Activated CD8-positive, alpha-beta memory T cell treated with anti-CD3 and anti-CD28 coated beads for 48 hours (primary cell): ENCODE data around the gene CTAGE9.
"Not testable (repeated sequence)": the region's sequence is repeated elsewhere in the genome, so short reads cannot be mapped to it uniquely, and the experiment has no call there.

ENCODE experiments used
- DNase-seq, 3 experiments: peaks; one replicate each; pipeline ENCODE4 v3.0.0-alpha.2; 2020; ENCODE audit warnings: low read depth in 2 of 3, low spot score in 2 of 3

The CTAGE9 gene

GRCh38 chr6:131728296-131728939 is 17.6 kb upstream of the CTAGE9 start:
- DNase-seq = no peak

GRCh38 chr6:131727868-131728267 is 17.1 kb upstream of the CTAGE9 start:
- DNase-seq = no peak

- DNase-seq = no peak
Observed at GRCh38 chr6:131727467-131727866, 16.6 kb upstream of the CTAGE9 start.

GRCh38 chr6:131724114-131724513 is 13.3 kb upstream of the CTAGE9 start:
- no peak for DNase-seq

GRCh38 chr6:131721161-131721560 is 10.3 kb upstream of the CTAGE9 start:
- DNase-seq = no peak

GRCh38 chr6:131717836-131718542 is 7.2 kb upstream of the CTAGE9 start:
- DNase-seq = no peak

- DNase-seq = not testable (repeated sequence)
Observed at GRCh38 chr6:131715567-131715966, 4.8 kb upstream of the CTAGE9 start.

- not testable (repeated sequence) for DNase-seq
Observed at GRCh38 chr6:131703905-131704304, 6.9 kb downstream of the CTAGE9 start.

GRCh38 chr6:131700851-131701250 is 10.0 kb downstream of the CTAGE9 start:
- DNase-seq = not testable (repeated sequence)

- DNase-seq = no peak
Observed at GRCh38 chr6:131696956-131697355, 13.9 kb downstream of the CTAGE9 start.

- DNase-seq = no peak
Observed at GRCh38 chr6:131694832-131695426, 15.9 kb downstream of the CTAGE9 start.

- DNase-seq = no peak
Observed at GRCh38 chr6:131693384-131693783, 17.4 kb downstream of the CTAGE9 start.

- DNase-seq = no peak
Observed at GRCh38 chr6:131692589-131692988, 18.2 kb downstream of the CTAGE9 start.

- DNase-seq = no peak
Observed at GRCh38 chr6:131692031-131692430, 18.8 kb downstream of the CTAGE9 start.

- DNase-seq = no peak
Observed at GRCh38 chr6:131688286-131688685, 22.5 kb downstream of the CTAGE9 start.

GRCh38 chr6:131687022-131687421 is 23.8 kb downstream of the CTAGE9 start:
- DNase-seq = no peak

GRCh38 chr6:131685266-131685780 is 25.5 kb downstream of the CTAGE9 start:
- DNase-seq = no peak

GRCh38 chr6:131683479-131683878 is 27.3 kb downstream of the CTAGE9 start:
- no peak for DNase-seq

- DNase-seq = no peak
Observed at GRCh38 chr6:131682442-131682841, 28.4 kb downstream of the CTAGE9 start.

- no peak for DNase-seq
Observed at GRCh38 chr6:131681585-131681984, 29.2 kb downstream of the CTAGE9 start.

- no peak for DNase-seq
Observed at GRCh38 chr6:131680868-131681267, 29.9 kb downstream of the CTAGE9 start.

GRCh38 chr6:131678442-131678841 is 32.4 kb downstream of the CTAGE9 start:
- no peak for DNase-seq
